GM23338 (cell line): ENCODE data around the gene EXOC2. TPM values are rescaled to one million over a fixed set of nuclear protein-coding genes. Genes with fewer than 3 reads are reported as not detected.

Experiments used
- ATAC-seq: fragments of 200-7000 bp; cut with Tn5 transposase; 3 replicates; pipeline ENCODE4 v1.9.1; 2020
- DNase-seq: peaks from one replicate; pipeline ENCODE4 v3.0.0-alpha.2; 2015; ENCODE audit warnings: low spot score
- H2AFZ ChIP-seq: fragments of 200-600 bp; sonication (generic); 2 replicates; pipeline ENCODE4 v1.8.0; 2016; ENCODE audit warnings: antibody characterized with exemption, mild to moderate bottlenecking, moderate library complexity
- H3F3A ChIP-seq: fragments of 200-600 bp; sonication (generic); replicated peaks from 2 replicates; pipeline ENCODE4 v1.8.0; 2017; ENCODE audit warnings: antibody characterized with exemption, mixed run types, low read depth
- H3K27ac ChIP-seq: fragments of 200-600 bp; sonication (generic); 2 replicates; pipeline ENCODE4 v1.6.1; 2016; ENCODE audit warnings: low read depth
- H3K27me3 ChIP-seq: fragments of 200-600 bp; sonication (generic); 2 replicates; pipeline ENCODE4 v1.8.0; 2016; ENCODE audit warnings: mild to moderate bottlenecking, mixed run types, moderate library complexity; ENCODE audit not compliant: insufficient read depth
- H3K36me3 ChIP-seq: fragments of 200-600 bp; sonication (generic); 2 replicates; pipeline ENCODE4 v1.8.0; 2016; ENCODE audit warnings: mild to moderate bottlenecking; ENCODE audit not compliant: insufficient read depth
- H3K4me1 ChIP-seq: fragments of 200-600 bp; sonication (generic); 2 replicates; pipeline ENCODE4 v1.8.0; 2016; ENCODE audit warnings: mild to moderate bottlenecking, moderate library complexity; ENCODE audit not compliant: insufficient read depth
- H3K4me2 ChIP-seq: fragments of 200-600 bp; sonication (generic); 2 replicates; pipeline ENCODE4 v1.7.1; 2017; ENCODE audit warnings: mixed run types
- H3K4me3 ChIP-seq: fragments of 200-600 bp; sonication (generic); 2 replicates; pipeline ENCODE4 v1.6.1; 2016; ENCODE audit warnings: mixed run types
- H3K79me2 ChIP-seq: fragments of 200-600 bp; sonication (generic); replicated peaks from 2 replicates; pipeline ENCODE4 v1.8.0; 2017; ENCODE audit warnings: mild to moderate bottlenecking; ENCODE audit not compliant: insufficient read depth
- H3K9me2 ChIP-seq: fragments of 200-600 bp; sonication (generic); 2 replicates; pipeline ENCODE4 v1.8.0; 2017; ENCODE audit not compliant: insufficient read depth
- H4K20me1 ChIP-seq: fragments of 200-600 bp; sonication (generic); replicated peaks from 2 replicates; pipeline ENCODE4 v1.8.0; 2017; ENCODE audit warnings: mild to moderate bottlenecking; ENCODE audit not compliant: insufficient read depth
- H3K27ac Mint-ChIP-seq: 2 replicates; pipeline ENCODE4 v1.8.0; 2020; ENCODE audit warnings: inconsistent platforms, mild to moderate bottlenecking, moderate library complexity, mixed read lengths
- H3K27me3 Mint-ChIP-seq: 3 replicates; pipeline ENCODE4 v1.8.0; 2022; ENCODE audit warnings: low read depth, mild to moderate bottlenecking, moderate library complexity, mixed read lengths, inconsistent platforms; ENCODE audit not compliant: insufficient read depth, poor library complexity
- H3K36me3 Mint-ChIP-seq: 3 replicates; pipeline ENCODE4 v1.8.0; 2021; ENCODE audit warnings: low read depth, mild to moderate bottlenecking, inconsistent platforms, moderate library complexity, mixed read lengths
- H3K4me1 Mint-ChIP-seq: 3 replicates; pipeline ENCODE4 v1.8.0; 2020; ENCODE audit warnings: mild to moderate bottlenecking, inconsistent platforms, mixed read lengths
- H3K4me3 Mint-ChIP-seq: 3 replicates; pipeline ENCODE4 v1.8.0; 2021; ENCODE audit warnings: moderate library complexity, mild to moderate bottlenecking, inconsistent platforms, mixed read lengths
- H3K9me3 Mint-ChIP-seq: 3 replicates; pipeline ENCODE4 v1.8.0; 2020; ENCODE audit warnings: moderate library complexity, mild to moderate bottlenecking, inconsistent platforms, mixed read lengths
- CREB1 ChIP-seq: fragments of 250-450 bp; sonication (Bioruptor Pico); IDR thresholded peaks from 2 replicates; pipeline ENCODE4 v1.5.0; 2020; ENCODE audit warnings: low read depth, mild to moderate bottlenecking, moderate library complexity
- EZH2 ChIP-seq: fragments of 200-600 bp; sonication (generic); IDR thresholded peaks from one replicate; pipeline ENCODE4 v1.8.0; 2017; ENCODE audit warnings: antibody characterized with exemption, mild to moderate bottlenecking, low read depth; ENCODE audit not compliant: unreplicated experiment
- EZH2phosphoT487 ChIP-seq: fragments of 200-600 bp; sonication (generic); IDR thresholded peaks from one replicate; pipeline ENCODE4 v1.8.1; 2018; ENCODE audit warnings: antibody characterized with exemption; ENCODE audit not compliant: unreplicated experiment
- JUNB ChIP-seq: IDR thresholded peaks from one replicate; pipeline ENCODE4 v1.6.1; 2016; ENCODE audit warnings: antibody characterized with exemption; ENCODE audit not compliant: unreplicated experiment
- NANOG ChIP-seq: IDR thresholded peaks from 2 replicates; pipeline ENCODE4 v1.6.1; 2016; ENCODE audit warnings: antibody characterized with exemption, borderline replicate concordance
- STAT1 ChIP-seq: IDR thresholded peaks from one replicate; pipeline ENCODE4 v1.6.1; 2016; ENCODE audit warnings: antibody characterized with exemption; ENCODE audit not compliant: unreplicated experiment
- ZNF114 ChIP-seq: fragments of 250-450 bp; sonication (Bioruptor Pico); IDR thresholded peaks from 2 replicates; pipeline ENCODE4 v1.5.0; 2020; ENCODE audit warnings: mild to moderate bottlenecking, moderate library complexity
- ZNF331 ChIP-seq: fragments of 250-450 bp; sonication (Bioruptor Pico); IDR thresholded peaks from 2 replicates; pipeline ENCODE4 v1.5.0; 2020; ENCODE audit warnings: low read depth, mild to moderate bottlenecking, moderate library complexity
- polyA plus RNA-seq: library from polyadenylated mRNA; unstranded; fragments of >200 nt; fragmentation: Nextera tagmentation; extraction: Ambion mirVana; gene quantifications from 2 replicates; pipeline ENCODE4 v1.2.1, GENCODE V29; 2016
- total RNA-seq: library from RNA; depleted of rRNA; stranded (reverse); fragments of >200 nt; shearing (Covaris generic); gene quantifications from 2 replicates; pipeline ENCODE4 v1.2.3, GENCODE V29; 2014
- TF ChIP-seq, protein P1 (sequence below): IDR thresholded peaks from 2 replicates; pipeline ENCODE4 v1.6.1; 2016; ENCODE audit warnings: antibody characterized with exemption
- TF ChIP-seq, protein P2 (sequence below): IDR thresholded peaks from one replicate; pipeline ENCODE4 v1.6.1; 2018; ENCODE audit warnings: antibody characterized with exemption; ENCODE audit not compliant: unreplicated experiment
- TF ChIP-seq, protein P3 (sequence below), 2 experiments: fragments of 200-600 bp in 1 of 2; sonication (generic) in 1 of 2; conservative IDR thresholded peaks; 2 replicates each; pipeline versions ENCODE4 v1.5.1 to v1.6.1; 2016 to 2017; ENCODE audit warnings: antibody characterized with exemption in 2 of 2, low read depth in 2 of 2, mild to moderate bottlenecking in 2 of 2, moderate library complexity in 1 of 2

The EXOC2 gene
- total and polyA plus RNA-seq, 2 experiments from 2014 or later = 28.7 to 93.6 TPM

DNA sequence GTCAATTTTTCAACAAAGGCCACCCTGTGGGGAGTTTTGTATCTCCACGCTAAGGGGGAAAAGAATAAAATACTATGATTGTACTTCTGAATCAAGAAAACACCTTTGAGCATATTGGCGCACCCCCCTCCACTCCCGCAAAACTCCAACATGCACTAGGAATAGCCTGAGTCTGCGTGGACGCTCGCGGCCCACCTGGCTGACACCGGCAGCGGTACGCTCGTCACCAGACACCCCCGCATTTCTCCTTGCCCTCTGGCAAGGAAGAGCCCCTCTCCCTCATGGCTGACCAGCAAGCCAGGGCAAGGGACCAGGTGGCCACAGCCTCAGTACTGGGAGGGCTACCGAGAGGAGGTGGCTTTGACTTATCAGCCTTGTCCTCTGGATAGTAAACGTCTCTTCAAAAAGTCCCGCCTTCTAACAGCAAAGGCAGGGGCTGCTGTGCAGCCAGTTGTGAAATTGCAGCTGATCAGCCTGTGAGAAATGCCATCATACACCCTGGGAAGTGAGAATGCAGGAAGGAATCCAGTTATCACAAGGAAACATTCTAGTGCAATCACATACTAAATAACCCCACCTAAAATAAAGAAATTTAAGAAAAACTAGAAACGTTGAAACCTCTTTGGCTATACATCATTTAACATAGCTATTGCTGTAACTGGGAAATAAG lies 120.2 kb downstream of the EXOC2 start:
- H3K27me3 Mint-ChIP-seq = no peaks in the 10 kb centered on the region
- H3K36me3 Mint-ChIP-seq = peaks cover 69% of the 10 kb centered on the region
- no peak overlapping the region for H3K27ac ChIP-seq
- H3K4me3 Mint-ChIP-seq = no peak overlapping the region
- no peaks in the 10 kb centered on the region for H3K4me1 Mint-ChIP-seq
- peaks cover 29% of the 10 kb centered on the region for H3K36me3 ChIP-seq
- H3K4me3 ChIP-seq = no peak overlapping the region
- no peak for DNase-seq
- H3K4me1 ChIP-seq = no peaks in the 10 kb centered on the region
- H3K27me3 ChIP-seq = no peaks in the 10 kb centered on the region
- no peak for ATAC-seq
- peaks cover 8% of the 10 kb centered on the region; the same call in 1 of the 3 replicates for H3K9me3 Mint-ChIP-seq
- no peak overlapping the region for H3K4me2 ChIP-seq
- no peaks in the 10 kb centered on the region for H3K79me2 ChIP-seq
- TF ChIP-seq STAT1 (no peak), EZH2phosphoT487 (no peak), EZH2 (no peak)
- TF ChIP-seq, protein P1, sequence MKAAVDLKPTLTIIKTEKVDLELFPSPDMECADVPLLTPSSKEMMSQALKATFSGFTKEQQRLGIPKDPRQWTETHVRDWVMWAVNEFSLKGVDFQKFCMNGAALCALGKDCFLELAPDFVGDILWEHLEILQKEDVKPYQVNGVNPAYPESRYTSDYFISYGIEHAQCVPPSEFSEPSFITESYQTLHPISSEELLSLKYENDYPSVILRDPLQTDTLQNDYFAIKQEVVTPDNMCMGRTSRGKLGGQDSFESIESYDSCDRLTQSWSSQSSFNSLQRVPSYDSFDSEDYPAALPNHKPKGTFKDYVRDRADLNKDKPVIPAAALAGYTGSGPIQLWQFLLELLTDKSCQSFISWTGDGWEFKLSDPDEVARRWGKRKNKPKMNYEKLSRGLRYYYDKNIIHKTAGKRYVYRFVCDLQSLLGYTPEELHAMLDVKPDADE = no peak
- TF ChIP-seq, protein P2, sequence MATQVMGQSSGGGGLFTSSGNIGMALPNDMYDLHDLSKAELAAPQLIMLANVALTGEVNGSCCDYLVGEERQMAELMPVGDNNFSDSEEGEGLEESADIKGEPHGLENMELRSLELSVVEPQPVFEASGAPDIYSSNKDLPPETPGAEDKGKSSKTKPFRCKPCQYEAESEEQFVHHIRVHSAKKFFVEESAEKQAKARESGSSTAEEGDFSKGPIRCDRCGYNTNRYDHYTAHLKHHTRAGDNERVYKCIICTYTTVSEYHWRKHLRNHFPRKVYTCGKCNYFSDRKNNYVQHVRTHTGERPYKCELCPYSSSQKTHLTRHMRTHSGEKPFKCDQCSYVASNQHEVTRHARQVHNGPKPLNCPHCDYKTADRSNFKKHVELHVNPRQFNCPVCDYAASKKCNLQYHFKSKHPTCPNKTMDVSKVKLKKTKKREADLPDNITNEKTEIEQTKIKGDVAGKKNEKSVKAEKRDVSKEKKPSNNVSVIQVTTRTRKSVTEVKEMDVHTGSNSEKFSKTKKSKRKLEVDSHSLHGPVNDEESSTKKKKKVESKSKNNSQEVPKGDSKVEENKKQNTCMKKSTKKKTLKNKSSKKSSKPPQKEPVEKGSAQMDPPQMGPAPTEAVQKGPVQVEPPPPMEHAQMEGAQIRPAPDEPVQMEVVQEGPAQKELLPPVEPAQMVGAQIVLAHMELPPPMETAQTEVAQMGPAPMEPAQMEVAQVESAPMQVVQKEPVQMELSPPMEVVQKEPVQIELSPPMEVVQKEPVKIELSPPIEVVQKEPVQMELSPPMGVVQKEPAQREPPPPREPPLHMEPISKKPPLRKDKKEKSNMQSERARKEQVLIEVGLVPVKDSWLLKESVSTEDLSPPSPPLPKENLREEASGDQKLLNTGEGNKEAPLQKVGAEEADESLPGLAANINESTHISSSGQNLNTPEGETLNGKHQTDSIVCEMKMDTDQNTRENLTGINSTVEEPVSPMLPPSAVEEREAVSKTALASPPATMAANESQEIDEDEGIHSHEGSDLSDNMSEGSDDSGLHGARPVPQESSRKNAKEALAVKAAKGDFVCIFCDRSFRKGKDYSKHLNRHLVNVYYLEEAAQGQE = no peak
- H4K20me1 ChIP-seq = no peaks in the 10 kb centered on the region; the same call in 1 of the 2 replicates
- H2AFZ ChIP-seq = no peak overlapping the region
- no peaks in the 10 kb centered on the region for H3K9me2 ChIP-seq
- H3K27ac Mint-ChIP-seq = no peak overlapping the region
- H3F3A ChIP-seq = no peaks in the 10 kb centered on the region

DNA sequence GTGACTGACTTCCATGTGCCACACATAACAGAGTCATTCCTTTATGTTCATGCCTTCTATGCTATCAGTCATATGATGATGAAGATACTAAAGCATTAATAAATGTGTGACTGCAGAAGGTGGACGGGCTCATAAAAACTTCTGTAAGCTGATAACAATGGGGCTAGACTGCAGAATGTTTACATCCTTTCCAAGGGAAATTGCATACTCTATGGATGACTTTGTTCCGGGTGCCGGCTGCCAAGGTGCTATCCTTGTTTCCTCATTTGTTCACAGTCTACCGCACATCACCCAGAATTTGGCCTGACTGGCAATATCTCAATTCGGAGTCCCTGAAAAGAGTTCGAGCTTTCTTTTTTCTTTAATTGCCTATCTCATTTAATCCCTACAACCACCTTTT lies 121.0 kb downstream of the EXOC2 start:
- Histone ChIP-seq H2AFZ (no peak overlapping the region), H3K36me3 (peaks cover 29% of the 10 kb centered on the region), H3K4me1 (no peaks in the 10 kb centered on the region), H3K4me2 (no peak overlapping the region), H3K79me2 (no peaks in the 10 kb centered on the region), H3K4me3 (no peak overlapping the region), H3K27ac (no peak overlapping the region), H3K9me2 (no peaks in the 10 kb centered on the region), H4K20me1 (no peaks in the 10 kb centered on the region; the same call in 1 of the 2 replicates), H3F3A (no peaks in the 10 kb centered on the region), H3K27me3 (no peaks in the 10 kb centered on the region)
- Mint-ChIP-seq H3K4me1 (no peaks in the 10 kb centered on the region), H3K4me3 (no peak overlapping the region), H3K9me3 (peaks cover 8% of the 10 kb centered on the region; the same call in 1 of the 3 replicates), H3K36me3 (peaks cover 67% of the 10 kb centered on the region), H3K27me3 (no peaks in the 10 kb centered on the region), H3K27ac (no peak overlapping the region)
- DNase-seq (no peak), ATAC-seq (no peak)
- TF ChIP-seq, protein P1 = no peak
- TF ChIP-seq STAT1 (no peak), EZH2phosphoT487 (no peak), CREB1 (CRISPR knock-in tag) (no peak), ZNF114 (CRISPR knock-in tag) (no peak), JUNB (no peak), ZNF331 (CRISPR knock-in tag) (no peak), NANOG (no peak)
- TF ChIP-seq, protein P3, sequence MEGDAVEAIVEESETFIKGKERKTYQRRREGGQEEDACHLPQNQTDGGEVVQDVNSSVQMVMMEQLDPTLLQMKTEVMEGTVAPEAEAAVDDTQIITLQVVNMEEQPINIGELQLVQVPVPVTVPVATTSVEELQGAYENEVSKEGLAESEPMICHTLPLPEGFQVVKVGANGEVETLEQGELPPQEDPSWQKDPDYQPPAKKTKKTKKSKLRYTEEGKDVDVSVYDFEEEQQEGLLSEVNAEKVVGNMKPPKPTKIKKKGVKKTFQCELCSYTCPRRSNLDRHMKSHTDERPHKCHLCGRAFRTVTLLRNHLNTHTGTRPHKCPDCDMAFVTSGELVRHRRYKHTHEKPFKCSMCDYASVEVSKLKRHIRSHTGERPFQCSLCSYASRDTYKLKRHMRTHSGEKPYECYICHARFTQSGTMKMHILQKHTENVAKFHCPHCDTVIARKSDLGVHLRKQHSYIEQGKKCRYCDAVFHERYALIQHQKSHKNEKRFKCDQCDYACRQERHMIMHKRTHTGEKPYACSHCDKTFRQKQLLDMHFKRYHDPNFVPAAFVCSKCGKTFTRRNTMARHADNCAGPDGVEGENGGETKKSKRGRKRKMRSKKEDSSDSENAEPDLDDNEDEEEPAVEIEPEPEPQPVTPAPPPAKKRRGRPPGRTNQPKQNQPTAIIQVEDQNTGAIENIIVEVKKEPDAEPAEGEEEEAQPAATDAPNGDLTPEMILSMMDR (conservative IDR thresholded peaks at IDR 0.05; ENCODE audit: low read depth in 2 of 2) = no peak
- TF ChIP-seq, protein P2 = no peak
